IMR-90 (cell line): ENCODE data around the gene KDM5B. TPM values are rescaled to one million over a fixed set of nuclear protein-coding genes. Genes with fewer than 3 reads are reported as not detected.

Experiments
- ATAC-seq: fragments of 200-7000 bp; cut with Tn5 transposase; 2 replicates; pipeline ENCODE4 v1.9.1; 2020; ENCODE audit warnings: low read depth, mild to moderate bottlenecking, moderate library complexity
- BruUV-seq: library from RNA; stranded (reverse); fragments of 400-500 nt; replicated peaks from 2 replicates; lab custom pipeline; 2021; lab: Mats Ljungman, UMichigan
- CTCF ChIA-PET: fragments of 300-600 bp; formaldehyde crosslinking; extraction: SDS; loops from one replicate; lab custom pipeline; 2021; ENCODE audit warnings: antibody characterized with exemption; lab: Yijun Ruan, JAX
- POLR2A ChIA-PET: fragments of 300-600 bp; sonication (Branson Sonifier 250); formaldehyde crosslinking; loops from one replicate; lab custom pipeline; 2022; ENCODE audit warnings: antibody characterized with exemption; ENCODE audit not compliant: unreplicated experiment; lab: Charles Lee
- DNase-seq: peaks from one replicate; pipeline ENCODE4 v3.0.0; 2013
- H2AFZ ChIP-seq: replicated peaks from 2 replicates; pipeline ENCODE3; 2013; ENCODE audit warnings: low read length, mild to moderate bottlenecking; ENCODE audit not compliant: poor library complexity
- H2AK5ac ChIP-seq: 2 replicates; pipeline ENCODE4 v1.6.1; 2013; ENCODE audit warnings: low read depth, low read length, inconsistent platforms
- H2AK9ac ChIP-seq: replicated peaks from 2 replicates; pipeline ENCODE3; 2013; ENCODE audit warnings: mild to moderate bottlenecking, low read depth, low read length, moderate library complexity; ENCODE audit not compliant: poor library complexity
- H2BK120ac ChIP-seq: 2 replicates; pipeline ENCODE4 v1.6.1; 2013; ENCODE audit warnings: low read depth, low read length, inconsistent platforms
- H2BK15ac ChIP-seq: 3 replicates; pipeline ENCODE4 v1.6.1; 2013; ENCODE audit warnings: low read depth, low read length, inconsistent platforms
- H2BK20ac ChIP-seq: 2 replicates; pipeline ENCODE4 v1.6.1; 2013; ENCODE audit warnings: low read depth, mild to moderate bottlenecking, inconsistent platforms, low read length, moderate library complexity
- H2BK5ac ChIP-seq: 2 replicates; pipeline ENCODE4 v1.6.1; 2013; ENCODE audit warnings: mild to moderate bottlenecking, low read depth, low read length, inconsistent platforms; ENCODE audit not compliant: poor library complexity, severe bottlenecking
- H3K14ac ChIP-seq: replicated peaks from 2 replicates; pipeline ENCODE4 v1.6.1; 2013; ENCODE audit warnings: low read depth, low read length, inconsistent platforms
- H3K18ac ChIP-seq: 2 replicates; pipeline ENCODE4 v1.6.1; 2013; ENCODE audit warnings: low read depth, low read length, control low read depth
- H3K23ac ChIP-seq: 2 replicates; pipeline ENCODE4 v1.6.1; 2013; ENCODE audit warnings: low read depth, low read length, inconsistent platforms
- H3K27ac ChIP-seq: 2 replicates; pipeline ENCODE4 v1.5.1; 2013; ENCODE audit warnings: mild to moderate bottlenecking, control low read depth, low read length; ENCODE audit not compliant: insufficient read depth
- H3K27me3 ChIP-seq: 2 replicates; pipeline ENCODE4 v1.6.1; 2013; ENCODE audit warnings: low read length; ENCODE audit not compliant: control insufficient read depth, insufficient read depth
- H3K36me3 ChIP-seq: 2 replicates; pipeline ENCODE4 v1.6.1; 2013; ENCODE audit warnings: low read length, mixed read lengths; ENCODE audit not compliant: control insufficient read depth, insufficient read depth
- H3K4ac ChIP-seq: 2 replicates; pipeline ENCODE4 v1.6.1; 2013; ENCODE audit warnings: low read depth, low read length, inconsistent platforms
- H3K4me1 ChIP-seq: 2 replicates; pipeline ENCODE4 v1.6.1; 2013; ENCODE audit warnings: low read length, mixed read lengths; ENCODE audit not compliant: control insufficient read depth, insufficient read depth
- H3K4me2 ChIP-seq: 2 replicates; pipeline ENCODE4 v1.6.1; 2013; ENCODE audit warnings: low read depth, mild to moderate bottlenecking, control low read depth, low read length, moderate library complexity
- H3K4me3 ChIP-seq: 2 replicates; pipeline ENCODE4 v1.5.1; 2013; ENCODE audit warnings: low read depth, mild to moderate bottlenecking, control low read depth, low read length, moderate library complexity; ENCODE audit not compliant: insufficient read depth
- H3K56ac ChIP-seq: 2 replicates; pipeline ENCODE4 v1.6.1; 2013; ENCODE audit warnings: low read length, inconsistent platforms; ENCODE audit not compliant: insufficient read depth; ENCODE audit errors: extremely low read depth
- H3K79me1 ChIP-seq, 2 experiments: 2 replicates each; pipeline ENCODE4 v1.6.1; 2013; ENCODE audit warnings: low read length in 2 of 2, inconsistent platforms in 1 of 2, low read depth in 1 of 2
- H3K9ac ChIP-seq: 2 replicates; pipeline ENCODE4 v1.6.1; 2013; ENCODE audit warnings: low read depth, low read length, control low read depth
- H3K9me1 ChIP-seq: 2 replicates; pipeline ENCODE4 v1.6.1; 2013; ENCODE audit warnings: low read length, inconsistent platforms; ENCODE audit not compliant: insufficient read depth
- H3K9me3 ChIP-seq: 2 replicates; pipeline ENCODE4 v1.6.1; 2013; ENCODE audit warnings: low read length; ENCODE audit not compliant: control insufficient read depth, insufficient read depth
- H4K20me1 ChIP-seq: 2 replicates; pipeline ENCODE4 v1.6.1; 2013; ENCODE audit warnings: low read length, inconsistent platforms; ENCODE audit not compliant: insufficient read depth
- H4K5ac ChIP-seq: 2 replicates; pipeline ENCODE4 v1.6.1; 2013; ENCODE audit warnings: mild to moderate bottlenecking, low read depth, low read length, control low read depth
- H4K8ac ChIP-seq, 2 experiments: 2 replicates each; pipeline ENCODE4 v1.6.1; 2013; ENCODE audit warnings: low read depth in 2 of 2, low read length in 2 of 2, control low read depth in 1 of 2, inconsistent platforms in 1 of 2
- H4K91ac ChIP-seq: 2 replicates; pipeline ENCODE4 v1.6.1; 2013; ENCODE audit warnings: low read depth, low read length, inconsistent platforms; ENCODE audit not compliant: insufficient read depth
- MAFK ChIP-seq: IDR thresholded peaks from 2 replicates; pipeline ENCODE4 v1.6.1; 2012; ENCODE audit warnings: low read depth, low read length, improper control_type of control experiment
- NFE2L2 ChIP-seq: fragments of 150-350 bp; IDR thresholded peaks from 2 replicates; pipeline ENCODE4 v1.6.1; 2016; ENCODE audit warnings: low read depth, mild to moderate bottlenecking, low read length
- RCOR1 ChIP-seq: IDR thresholded peaks from 2 replicates; pipeline ENCODE4 v1.6.1; 2012; ENCODE audit warnings: mild to moderate bottlenecking, low read length, improper control_type of control experiment; ENCODE audit not compliant: insufficient replicate concordance
- RFX5 ChIP-seq: IDR thresholded peaks from 2 replicates; pipeline ENCODE4 v1.8.0; 2012; ENCODE audit warnings: low read depth, mild to moderate bottlenecking, low read length, moderate library complexity
- SMC3 ChIP-seq: fragments of 150-350 bp; IDR thresholded peaks from 2 replicates; pipeline ENCODE4 v1.6.1; 2016; ENCODE audit warnings: low read depth, mild to moderate bottlenecking, antibody characterized with exemption, low read length, moderate library complexity
- WGBS, 2 experiments: methylation state at CpG; one replicate each; pipeline versions ENCODE4 v1.1.5 to v1.1.7; 2013; ENCODE audit warnings: missing lambda C conversion rate in 2 of 2; ENCODE audit not compliant: insufficient read length in 1 of 2; ENCODE audit errors: extremely low coverage in 2 of 2; 5-methylcytosine and 5-hydroxymethylcytosine counted together
- dilution Hi-C: fragments of 300-500 bp; cut with HindIII; formaldehyde crosslinking; loops from one replicate; pipeline ENCODE4 v1.14.3; 2018; ENCODE audit warnings: low sequenced_read_pairs; ENCODE audit not compliant: unreplicated experiment
- in situ Hi-C: fragments of 300-500 bp; cut with MboI; formaldehyde crosslinking; loops from 3 replicates; pipeline ENCODE4 v1.14.3; 2019; ENCODE audit warnings: low sequenced_read_pairs, inconsistent platforms, mixed read lengths
- intact Hi-C: fragments of 100-400 bp; cut with micrococcal nuclease; formaldehyde crosslinking; loops from 2 replicates; pipeline ENCODE4 v1.10.0; 2022
- polyA plus RNA-seq, 3 experiments: library from polyadenylated mRNA; depleted of rRNA; stranded (reverse); fragments of >200 nt; gene quantifications; 2 replicates each; pipeline ENCODE4 v1.2.3, GENCODE V29; 2012; ENCODE audit warnings: low replicate concordance in 1 of 3
- total RNA-seq: library from RNA; depleted of rRNA; stranded (reverse); fragments of >200 nt; gene quantifications from 2 replicates; pipeline ENCODE4 v1.2.3, GENCODE V29; 2012

The KDM5B gene
- total and polyA plus RNA-seq, 2 of the 4 experiments (the other 2 are of a cell fraction): 28.8 to 82.1 TPM

DNA sequence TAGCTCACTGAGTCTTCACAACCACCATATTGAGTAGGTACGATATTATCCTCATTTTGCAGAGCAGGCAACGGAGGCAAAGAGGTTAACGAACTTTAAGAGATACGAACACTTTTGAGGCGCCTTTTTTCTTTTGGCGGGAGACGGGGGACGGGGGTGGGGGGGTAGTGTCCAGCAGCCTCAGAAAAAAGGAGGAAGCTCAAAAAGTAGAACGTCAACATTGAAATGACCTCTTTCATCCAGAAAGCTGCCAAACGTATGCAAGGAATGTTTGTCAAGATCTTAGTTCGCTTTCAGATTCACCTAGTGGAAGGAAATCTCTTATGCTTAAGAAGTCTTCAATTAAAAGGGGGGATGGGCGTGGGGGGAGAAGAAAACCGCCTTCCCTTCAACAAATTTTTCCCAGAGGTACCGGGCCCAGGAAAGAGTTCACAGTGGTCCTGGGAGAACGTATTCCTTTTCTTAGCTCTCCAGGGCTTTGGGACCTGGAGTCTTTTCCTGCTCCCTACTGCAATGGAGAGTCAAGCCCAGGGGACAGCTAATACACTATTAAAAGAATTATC is 1.5 kb upstream of the KDM5B start:
- no peak overlapping the region for H3K14ac ChIP-seq
- no peak for TF ChIP-seq SMC3
- no peak for TF ChIP-seq RCOR1
- TF ChIP-seq NFE2L2: no peak
- TF ChIP-seq RFX5: no peak
- no peak for TF ChIP-seq MAFK
- intact Hi-C loops: loop anchor here (2.0 to 5.0 kb wide), 2 partner anchors 42 to 51 kb away; no protein-coding TSS in a partner anchor
- DNase-seq: no peak
- peaks cover 3% of the 10 kb centered on the region for H3K4me1 ChIP-seq
- no peaks in the 10 kb centered on the region for H3K36me3 ChIP-seq
- H3K9me3 ChIP-seq: no peaks in the 10 kb centered on the region
- CTCF ChIA-PET: interaction anchor here (0.7 kb wide), 1 partner anchor 44 kb away, joined by 5 read pairs; no protein-coding TSS in a partner anchor
- no peaks in the 10 kb centered on the region for H3K27me3 ChIP-seq
- peaks cover 22% of the 10 kb centered on the region for H4K20me1 ChIP-seq
- no peak overlapping the region for H2AFZ ChIP-seq
- H2BK5ac ChIP-seq: no peak overlapping the region
- no peak overlapping the region for H2BK15ac ChIP-seq
- H3K79me1 ChIP-seq: peaks cover 4 to 42% of the 10 kb centered on the region in 2 experiments; a peak in 3 of 4 replicates
- dilution Hi-C loops: no loop called here
- no peak overlapping the region; the same call in 1 of the 2 replicates for H2AK5ac ChIP-seq
- H2BK20ac ChIP-seq: no peak overlapping the region
- no TSS peak for BruUV-seq
- H3K56ac ChIP-seq: no peak overlapping the region
- H3K18ac ChIP-seq: no peak overlapping the region
- H3K4me3 ChIP-seq: no peak overlapping the region
- no peak overlapping the region for H2BK120ac ChIP-seq
- in situ Hi-C loops: no loop called here
- WGBS, 2 experiments: 42% methylated on average over 2 of the region's 15 CpGs; no CpG with 5 or more reads in 1 of the 2 experiments
- no peak overlapping the region for H3K4ac ChIP-seq
- no peak overlapping the region for H3K9ac ChIP-seq
- peaks cover 7% of the 10 kb centered on the region for H3K9me1 ChIP-seq
- no peak overlapping the region for H3K23ac ChIP-seq
- no peak overlapping the region for H4K91ac ChIP-seq
- POLR2A ChIA-PET: no interaction called here
- no peak for ATAC-seq
- no peak overlapping the region for H4K5ac ChIP-seq
- H3K4me2 ChIP-seq: 0 out of 2 replicates have a peak overlapping the region, but pooled peaks have one; percentile 2
- no peak overlapping the region for H2AK9ac ChIP-seq
- H3K27ac ChIP-seq: no peak overlapping the region
- peak overlapping the region in 1 of 2 experiments; percentile 72; a peak in 1 of 4 replicates for H4K8ac ChIP-seq
